ENCODE measurements around the gene FUT8.

DNA sequence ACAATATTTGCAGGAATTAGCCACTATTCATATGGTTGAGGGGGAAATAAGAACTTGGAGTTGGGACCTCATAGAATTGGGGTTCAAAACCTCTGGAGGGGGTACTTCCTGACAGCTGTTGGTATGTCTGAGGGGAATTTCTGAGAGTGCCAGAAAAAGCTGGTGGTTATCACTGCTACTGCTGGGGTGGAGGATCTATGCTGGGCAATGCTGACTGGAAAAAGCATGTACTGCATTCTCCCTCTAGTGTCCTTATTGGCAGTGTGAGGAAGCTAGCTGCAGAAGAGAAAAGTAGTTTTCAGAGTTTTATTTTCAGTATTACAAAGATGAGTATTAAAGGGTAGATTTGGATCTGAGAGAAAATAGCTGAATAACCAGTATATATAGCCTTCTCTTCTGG is 88.8 kb downstream of the FUT8 start:
- TF ChIP-seq POLR2A (IDR thresholded peaks at IDR 0.05) (no peak), CTCF (IDR thresholded peaks at IDR 0.05) (no peak)

Measured in suprapubic skin (tissue), 3 donors.